Activated CD4-positive, alpha-beta T cell treated with anti-CD3 and anti-CD28 coated beads for 24 hours (primary cell): ENCODE results near the gene DDN.
A peak's percentile ranks its signal among the peaks of the same experiment; 100 is the strongest.

Experiments
- DNase-seq, 2 donors: peaks; one replicate each; pipeline ENCODE4 v3.0.0-alpha.2; 2020; ENCODE audit warnings: low read depth in 2 of 2

DDN gene

DNA sequence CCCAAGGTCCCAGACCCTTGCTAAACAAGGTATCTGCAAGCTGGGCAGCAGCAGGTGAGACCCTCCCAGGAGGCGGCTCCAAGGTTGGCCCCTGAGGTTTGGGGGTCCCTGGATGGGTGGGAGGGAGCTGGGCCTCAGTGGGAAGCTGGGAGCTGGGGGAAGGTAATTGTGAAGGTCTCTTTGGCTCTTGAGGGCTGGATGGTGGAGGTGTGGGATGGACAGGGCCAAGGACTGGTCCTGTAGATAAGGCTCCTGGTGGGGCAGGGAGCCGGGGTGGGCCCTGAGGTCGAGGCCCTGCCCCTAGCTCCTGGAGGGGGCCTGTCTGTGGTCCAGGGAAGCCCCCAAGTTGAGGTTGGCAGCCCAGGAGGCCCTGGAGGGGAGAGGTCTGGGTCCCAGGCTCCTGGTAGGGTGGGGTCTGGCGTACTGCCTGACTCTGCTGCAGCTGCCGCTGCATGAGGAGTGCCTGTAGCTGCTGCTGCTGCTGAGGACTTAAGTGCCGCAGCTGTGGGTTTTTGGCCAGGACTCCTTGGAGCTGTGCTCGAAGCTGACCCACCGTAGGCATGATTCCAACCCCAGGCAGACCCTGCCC, 32.5 kb upstream of the DDN start:
- DNase-seq: no peak

DNA sequence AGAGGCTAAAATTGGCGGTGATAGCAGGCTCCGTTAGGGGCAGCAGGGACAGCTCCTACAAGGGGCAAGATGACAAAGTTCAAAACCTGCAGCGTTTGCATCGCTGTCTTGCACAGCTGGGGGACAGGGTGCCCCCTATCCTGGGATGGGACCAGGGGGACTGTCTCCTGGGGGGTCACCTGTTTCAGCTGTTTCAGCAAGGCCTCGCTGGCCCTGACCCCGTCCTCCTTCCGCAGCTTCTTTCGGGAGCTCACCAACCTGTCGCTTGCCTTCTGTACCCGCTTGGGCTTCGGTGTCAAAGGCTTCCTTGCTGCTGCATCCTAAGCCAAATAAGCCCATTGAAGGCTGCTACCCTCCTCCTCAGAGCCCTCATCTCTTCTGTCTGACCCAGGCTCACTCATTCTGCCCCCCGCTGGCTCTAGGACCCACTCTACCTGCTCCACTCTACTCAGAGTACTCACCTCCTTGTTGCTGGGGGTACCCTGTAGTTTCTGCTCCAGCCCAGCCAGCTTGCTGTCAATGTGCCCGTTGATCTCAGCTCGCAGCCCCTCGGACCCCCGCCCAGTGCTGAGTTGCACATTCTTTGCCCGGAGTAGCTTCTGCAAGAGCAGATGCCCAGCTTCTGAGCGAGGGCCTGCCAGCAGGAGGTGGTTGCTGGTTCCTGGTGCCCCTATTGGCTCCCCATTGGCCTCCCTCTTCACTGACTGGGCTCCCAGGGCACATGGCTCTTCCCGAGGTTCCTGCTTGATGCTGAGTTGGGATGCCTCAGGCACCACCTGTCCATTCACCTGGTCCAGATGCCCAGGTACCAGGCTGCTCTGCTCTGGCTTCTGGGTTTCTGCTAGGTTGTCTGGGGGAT, 31.8 kb upstream of the DDN start:
- no peak for DNase-seq

DNA sequence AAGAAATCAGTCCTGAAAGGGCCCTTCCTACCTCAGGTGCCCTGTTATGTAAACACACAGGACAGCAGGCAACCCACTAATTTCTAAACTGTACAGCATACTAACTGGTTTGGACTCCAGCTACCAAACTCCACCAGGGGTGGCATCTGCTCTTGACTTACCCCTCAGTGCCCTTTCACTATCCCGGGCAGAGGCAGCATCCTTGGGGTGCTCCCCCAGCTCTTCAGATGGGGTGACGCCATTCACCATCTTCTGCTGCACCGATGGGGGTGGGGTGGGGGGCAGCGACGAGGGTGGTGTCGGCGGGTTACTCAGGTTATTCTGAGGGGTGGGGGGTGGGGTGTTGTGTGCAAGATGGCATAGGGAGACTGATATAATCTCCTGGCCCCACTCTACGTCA, 30.9 kb upstream of the DDN start:
- no peak for DNase-seq

DNA sequence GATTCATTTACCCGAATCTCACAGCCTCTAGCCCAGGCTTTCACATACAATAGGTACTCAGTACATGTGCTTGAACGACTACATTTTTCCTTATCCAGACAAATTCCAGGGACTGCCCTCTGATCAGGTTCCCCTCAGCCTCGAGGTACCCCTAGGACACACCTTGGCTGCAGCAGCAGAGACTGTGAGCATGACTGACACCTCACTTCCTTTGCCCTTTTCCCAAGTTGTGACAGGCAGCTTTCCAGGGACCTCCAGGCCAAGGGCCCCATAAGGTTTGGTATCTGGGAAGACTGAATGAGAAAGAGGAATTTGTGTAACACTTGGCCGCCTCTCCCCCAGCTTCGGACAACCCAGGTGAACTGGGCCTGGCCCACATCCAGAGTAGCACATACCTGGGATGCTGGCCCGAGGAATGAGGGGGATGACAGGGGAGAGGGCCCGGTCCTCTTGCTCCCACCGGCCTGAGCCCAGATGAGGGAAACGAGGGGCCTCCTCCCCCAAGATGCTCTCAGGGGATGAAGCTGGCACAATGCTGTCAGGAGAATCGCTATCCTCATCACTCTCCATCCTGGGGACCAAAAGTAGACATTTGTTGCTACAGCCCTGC, 29.6 kb upstream of the DDN start:
- DNase-seq: no peak

DNA sequence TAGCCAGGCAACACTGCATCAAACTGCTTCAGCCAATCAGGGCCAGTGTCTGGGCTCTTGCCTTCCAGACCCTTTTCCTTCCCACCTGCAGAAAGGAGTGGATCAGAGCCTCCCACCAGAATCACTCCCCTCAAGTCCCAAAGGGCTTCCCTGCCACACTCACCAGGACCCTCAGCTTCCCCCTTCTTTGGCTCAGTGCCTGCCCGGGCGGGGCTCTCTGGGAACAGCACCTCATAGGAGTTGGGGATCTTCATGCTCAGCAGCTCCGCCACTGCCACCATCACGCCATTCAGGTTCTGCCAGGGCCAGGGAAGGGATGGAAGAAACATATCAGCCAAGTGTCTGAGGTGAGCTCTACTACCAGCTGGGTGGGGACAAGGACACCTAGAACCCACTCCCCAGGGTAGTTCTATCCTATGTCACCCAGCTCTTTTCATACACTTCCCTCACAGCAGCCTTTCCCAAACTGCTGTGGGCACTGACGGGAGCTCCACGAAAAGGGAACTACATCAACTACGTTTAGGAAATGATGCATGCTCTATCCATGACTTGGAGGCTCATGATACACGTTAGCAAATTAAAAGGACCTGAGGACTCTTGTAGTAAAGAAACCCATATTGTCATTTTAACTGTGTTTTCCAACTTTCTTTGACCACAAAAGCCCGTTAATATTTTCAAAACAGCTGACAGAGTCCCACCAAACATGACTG, 28.8 kb upstream of the DDN start:
- no peak for DNase-seq

DNA sequence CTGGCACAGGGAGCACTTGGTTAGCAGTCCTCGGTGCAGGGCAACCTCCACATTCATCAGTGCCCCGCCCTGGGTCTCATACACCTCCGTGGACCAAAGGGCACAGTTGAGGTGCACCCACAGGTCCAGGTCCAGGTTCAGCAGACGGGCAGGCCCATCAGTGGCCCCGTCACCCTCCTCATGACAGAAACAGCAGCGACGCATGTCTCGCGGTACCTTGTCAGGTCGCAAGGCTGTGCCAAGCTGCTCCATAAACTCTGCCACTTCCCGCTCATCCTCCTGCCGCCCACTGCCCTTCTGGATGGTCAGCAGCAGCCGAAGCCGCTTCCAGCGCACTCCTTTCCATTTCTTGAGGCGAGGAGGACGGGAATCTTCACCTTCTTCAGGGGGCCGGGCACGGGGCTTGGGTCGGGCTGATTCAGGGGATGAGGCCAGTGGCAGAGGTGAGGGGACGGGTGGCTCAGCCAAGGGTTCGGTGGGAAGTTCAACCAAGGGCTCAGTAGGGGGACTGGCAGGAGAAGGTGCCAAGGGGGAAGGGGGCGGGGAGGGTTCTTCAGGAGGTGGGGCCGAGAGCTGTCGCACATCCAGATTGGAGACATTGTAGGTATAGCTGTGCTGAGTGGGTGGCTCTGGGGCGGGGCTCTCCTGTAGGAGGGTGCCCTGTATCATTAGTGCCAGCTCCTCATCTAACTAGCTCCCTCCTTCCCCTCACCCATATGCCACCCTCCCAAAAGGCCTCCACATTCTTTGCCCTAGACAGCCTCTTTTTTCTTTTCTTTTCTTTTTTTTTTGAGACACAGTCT, 27.7 kb upstream of the DDN start:
- DNase-seq: no peak

DNA sequence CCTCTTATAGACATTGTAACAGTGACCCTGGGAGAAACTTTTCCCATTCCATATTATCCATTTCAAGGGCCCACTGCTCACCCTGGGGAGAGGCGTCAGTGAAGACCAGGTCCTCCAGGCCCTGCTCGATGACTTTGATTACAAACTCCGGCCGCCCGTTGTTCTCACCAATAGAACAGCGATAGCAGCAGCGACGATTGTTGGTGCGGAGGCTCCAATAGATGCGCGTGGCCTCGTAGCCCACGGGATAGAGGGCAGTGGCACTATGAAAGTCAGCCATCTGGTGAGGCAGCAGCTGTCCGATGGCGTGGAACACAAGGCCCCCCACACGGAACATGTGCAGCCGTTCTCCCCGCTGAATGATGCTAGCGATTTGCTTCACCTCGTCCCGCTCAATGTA, 26.9 kb upstream of the DDN start:
- DNase-seq: no peak

DNA sequence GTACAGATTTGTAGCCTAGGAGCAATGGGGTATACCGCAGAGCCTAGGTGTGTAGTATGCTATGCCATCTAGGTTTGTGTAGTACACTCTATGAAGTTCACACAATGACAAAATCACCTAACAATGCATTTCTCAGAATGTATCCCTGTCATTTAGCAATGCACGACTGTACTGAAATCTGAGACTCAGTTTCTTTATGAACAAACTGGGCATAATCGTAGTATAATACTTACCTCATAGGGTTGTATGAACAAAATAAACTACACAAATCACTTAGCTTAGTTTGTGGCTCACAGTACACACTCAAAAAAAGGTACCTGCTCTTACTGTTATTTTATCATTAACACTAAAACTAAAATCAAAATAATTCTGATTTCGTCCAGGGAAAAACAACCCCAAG, 26.3 kb upstream of the DDN start:
- no peak for DNase-seq

DNA sequence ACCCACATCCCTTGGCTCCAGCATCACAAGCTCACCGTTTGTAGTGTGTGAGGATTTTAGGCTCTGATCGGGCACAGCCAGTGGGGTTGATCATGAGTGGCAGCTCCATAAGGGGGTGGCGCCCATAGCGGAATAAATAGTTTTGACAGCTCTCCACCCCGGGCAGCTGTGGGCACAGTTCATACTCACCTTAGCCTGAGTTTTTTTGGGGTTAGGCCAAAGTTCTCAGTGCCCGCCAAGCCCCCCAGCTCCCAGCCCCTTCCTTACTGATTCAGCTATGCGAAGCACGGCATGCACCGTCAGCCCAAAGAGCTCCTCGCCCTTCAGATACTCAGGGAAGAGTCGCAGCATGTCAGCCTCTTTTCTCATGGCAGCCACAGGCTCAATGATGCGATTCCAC, 25.4 kb upstream of the DDN start:
- DNase-seq: no peak

DNA sequence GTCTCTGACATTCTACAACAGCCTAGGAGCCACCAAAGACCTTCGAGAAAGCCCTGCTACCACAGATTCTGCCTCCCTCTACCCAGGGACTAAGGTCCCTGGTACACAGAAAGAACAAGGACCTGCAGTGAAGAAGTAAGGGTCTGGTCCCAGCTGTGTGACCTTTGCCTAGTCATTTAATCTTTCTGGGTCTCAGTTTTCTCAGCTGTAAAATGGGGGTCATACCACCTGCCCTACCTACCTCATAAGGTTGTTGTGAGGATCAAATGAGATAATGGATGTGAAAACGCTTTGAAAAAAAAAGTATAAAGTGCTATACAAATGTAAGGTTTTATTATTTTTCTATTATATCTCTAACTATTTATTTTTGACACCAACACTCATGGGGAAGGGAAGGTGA, 24.6 kb upstream of the DDN start:
- DNase-seq: no peak

DNA sequence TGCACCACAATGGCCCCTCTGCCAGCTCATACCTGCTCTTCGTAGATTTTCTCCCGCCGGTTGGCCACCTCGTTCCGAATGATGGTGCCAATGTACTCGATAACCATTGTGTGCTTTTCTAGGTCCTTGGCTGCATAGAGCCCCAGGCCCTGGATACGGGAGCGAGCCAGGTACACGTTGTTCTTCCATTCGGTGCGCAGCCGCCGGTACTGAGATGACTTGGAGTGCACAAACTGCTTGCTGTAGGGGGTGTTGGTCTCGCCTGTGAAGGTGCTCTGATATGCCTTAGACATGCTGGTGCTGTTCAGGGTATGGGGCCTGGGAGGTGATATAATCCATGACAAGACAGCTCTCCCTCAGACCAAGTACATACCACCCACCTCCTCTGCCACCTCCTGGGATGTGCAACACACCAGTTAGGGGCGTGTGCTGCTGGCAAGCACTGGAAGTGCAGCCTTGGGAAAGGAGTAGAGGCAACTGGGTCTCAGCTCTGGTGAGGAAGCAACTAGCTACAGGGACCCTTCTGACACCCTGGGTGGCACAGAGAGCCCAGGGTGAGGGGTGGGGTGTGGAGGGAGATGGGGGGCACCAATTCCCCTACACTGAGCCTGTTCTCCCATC, 23.5 kb upstream of the DDN start:
- DNase-seq: no peak

DNA sequence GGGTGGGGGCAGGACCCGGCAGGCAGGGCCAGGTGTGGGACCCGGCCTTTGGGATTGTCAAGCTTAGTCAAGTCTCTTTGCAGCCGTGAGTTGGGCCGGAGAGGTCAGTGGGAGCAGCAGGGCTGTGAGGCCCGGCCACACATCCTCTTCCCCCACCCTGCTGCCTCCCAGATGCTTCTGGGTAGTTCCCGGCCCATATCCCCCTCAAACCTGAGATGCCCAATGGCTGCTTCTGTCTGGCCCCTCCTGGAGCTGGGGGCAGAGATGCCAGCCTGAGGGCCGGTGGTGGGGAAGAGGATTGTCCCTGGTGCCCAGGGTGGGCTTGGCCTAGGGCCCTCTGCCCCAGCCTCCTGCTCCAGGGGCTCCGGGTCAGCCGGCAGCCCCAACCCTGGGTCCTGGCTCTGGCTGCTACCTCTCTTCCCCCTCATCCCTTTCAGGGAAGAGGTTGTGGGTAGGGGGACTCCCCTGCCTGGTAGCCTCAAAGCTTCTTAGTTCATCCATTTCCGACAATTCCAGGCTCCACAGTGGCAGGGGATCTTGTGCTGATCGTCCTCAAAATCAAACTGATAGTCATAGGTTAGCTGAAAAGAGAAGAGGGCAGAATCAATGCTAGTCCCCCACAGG, 22.2 kb upstream of the DDN start:
- DNase-seq: no peak

DNA sequence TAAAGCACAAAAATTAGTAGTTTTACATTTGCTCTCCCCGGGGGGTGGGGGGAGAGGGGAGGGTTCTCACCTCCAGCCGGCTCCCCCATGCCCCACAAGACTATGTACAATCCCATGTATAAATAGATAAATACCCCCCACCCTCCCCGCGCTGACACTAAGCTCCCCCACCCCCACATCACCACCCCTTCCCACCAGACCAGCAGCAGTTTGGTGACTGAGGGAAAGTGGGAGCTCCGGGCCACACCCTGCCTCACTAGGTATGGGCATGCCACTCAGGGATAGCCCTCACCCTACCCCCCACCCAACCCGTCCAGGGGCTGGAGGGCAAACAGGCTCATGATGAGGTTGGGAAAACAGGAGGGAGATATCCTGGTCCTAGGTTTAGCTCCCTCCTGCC, 21.3 kb upstream of the DDN start:
- DNase-seq: no peak

DNA sequence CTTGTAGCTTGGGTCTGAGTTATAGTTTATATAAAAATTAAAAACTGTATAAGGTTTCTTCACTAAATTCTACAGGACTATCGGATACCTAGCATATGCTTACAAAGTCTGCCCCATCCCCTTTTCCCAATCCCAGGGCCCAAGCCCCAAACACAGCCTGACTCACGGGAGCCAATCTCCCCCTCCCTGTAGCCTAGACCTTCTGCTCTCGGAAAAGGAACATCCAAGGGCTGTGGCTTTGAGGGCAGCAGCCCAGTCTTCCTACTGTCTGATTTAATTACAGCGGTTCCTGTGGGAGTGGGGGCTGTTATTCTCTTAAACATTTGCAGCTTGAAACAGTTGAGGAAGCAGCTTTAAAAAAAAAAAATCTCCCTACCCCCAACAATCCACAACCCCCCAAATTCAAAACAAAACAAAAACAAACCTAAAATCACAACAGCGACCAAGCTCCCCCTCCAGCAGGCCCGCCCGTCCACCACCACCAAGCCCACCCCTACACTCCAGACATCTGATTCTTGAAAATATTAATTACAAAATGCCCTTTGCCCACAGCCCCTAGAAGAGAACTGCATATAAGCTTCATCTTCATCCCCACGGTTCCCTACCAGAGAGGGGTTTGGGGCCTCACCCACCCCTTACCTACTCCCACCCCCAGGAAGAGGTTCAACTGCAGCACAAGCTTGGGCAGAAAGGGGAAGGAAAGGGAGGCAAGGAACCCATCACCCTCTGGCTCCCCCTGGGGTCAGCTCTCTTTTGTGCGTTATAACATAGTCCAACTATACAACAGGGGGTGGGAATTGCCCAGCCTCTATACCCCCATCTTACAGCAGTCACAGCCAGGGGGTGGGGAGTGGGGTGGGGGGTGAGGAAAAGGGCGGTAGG, 20.5 kb upstream of the DDN start:
- DNase-seq: peak in 1 of 2 donors; percentile 22

DNA sequence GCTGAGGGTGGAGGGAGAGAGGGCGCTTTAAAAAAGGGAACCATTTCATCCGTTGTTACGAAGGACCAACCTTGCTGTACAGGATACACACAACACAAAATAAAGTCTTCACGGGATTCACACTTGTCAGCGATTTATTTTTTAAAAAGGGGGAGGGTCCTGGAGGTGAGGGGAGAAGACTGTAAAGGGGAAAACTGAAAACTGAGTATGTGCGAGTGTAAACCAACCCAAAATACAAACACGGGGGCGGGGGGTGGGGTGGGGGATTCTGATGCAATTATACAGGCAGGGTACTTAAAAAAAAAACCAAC, 19.9 kb upstream of the DDN start:
- DNase-seq: no peak

DNA sequence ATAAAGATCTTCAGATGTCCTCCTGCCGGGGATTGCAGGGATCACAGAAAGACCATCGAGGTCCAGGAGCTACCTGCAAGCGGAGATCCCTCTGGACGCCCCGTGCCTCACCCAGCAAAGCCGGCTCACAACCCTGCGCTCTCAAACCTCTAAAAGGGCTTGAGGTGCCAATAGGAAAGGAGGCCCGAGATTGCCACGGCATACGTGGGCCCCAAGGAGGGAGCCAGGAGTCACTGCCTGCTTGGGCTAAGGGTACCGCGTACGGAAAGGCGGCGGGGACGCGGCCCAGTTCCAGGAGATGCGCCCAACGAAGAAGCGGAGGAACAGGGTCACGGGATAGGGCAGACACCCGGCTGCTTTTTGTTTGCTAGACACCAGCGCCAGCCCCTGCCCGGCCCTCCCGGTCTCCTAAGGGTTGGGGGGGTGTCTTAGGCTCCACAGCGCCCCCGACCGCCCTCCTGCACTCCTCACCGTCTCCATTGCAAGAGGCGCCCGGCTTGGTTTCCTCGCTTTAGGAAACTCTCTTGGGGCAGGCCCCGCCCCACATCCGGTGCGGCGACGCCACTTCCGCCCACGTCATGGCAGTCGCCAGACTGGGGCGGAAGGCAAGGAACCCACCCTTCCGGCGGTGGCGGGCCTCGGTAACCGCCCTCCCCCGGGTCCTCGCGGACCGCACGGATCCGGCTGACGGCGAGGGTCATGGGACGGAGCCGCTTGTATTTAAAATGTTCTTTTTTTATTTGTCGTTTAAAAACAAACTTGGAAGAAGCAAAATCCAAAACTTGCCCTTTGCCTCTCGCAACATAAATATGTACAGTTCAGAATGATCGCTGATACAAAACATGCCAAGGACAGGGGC, 19.3 kb upstream of the DDN start, which contains the start of gene PRKAG1:
Gene PRKAG1, minus strand, starts transcription at position 516 of the 859 bp plus-strand sequence. Its CDS starts 36 bp downstream, at position 480.
- peak; percentile 88 for DNase-seq

DNA sequence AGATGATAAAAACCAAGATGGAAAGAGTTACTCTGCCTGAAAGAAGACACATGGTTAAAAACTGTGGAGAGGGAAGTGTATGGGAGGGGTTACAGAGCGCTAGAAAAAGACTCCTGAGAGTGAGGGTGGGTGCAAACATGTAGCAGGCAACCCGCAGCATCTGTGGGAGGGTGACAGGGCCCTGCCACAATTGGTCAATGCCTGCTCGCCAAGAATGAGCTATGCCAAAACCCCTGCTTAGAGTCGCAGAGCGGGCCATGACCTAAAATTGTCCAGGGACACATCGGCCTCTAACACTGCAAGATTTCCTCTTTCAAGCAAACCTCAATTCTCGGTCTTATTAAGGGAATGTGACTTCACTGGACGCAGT, 18.7 kb upstream of the DDN start:
- DNase-seq: peak; percentile 13 to 25

DNA sequence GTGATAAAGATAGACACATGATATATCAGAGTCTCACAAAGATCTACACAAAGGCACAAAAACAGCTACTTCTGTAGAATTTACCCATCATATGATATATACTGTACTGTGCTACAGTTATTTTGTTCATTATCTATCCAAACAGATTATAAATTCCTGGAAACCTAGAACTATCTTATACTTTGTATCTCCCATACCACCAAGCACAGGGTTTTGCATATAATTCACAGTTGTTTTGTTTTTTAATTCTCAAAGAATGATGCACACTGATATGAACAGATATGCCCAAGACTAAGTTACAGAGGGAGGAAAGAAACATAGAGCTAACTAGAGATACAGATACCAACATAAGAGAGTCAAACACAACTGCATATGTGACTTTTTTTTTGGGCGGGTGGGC, 16.0 kb upstream of the DDN start:
- no peak for DNase-seq

DNA sequence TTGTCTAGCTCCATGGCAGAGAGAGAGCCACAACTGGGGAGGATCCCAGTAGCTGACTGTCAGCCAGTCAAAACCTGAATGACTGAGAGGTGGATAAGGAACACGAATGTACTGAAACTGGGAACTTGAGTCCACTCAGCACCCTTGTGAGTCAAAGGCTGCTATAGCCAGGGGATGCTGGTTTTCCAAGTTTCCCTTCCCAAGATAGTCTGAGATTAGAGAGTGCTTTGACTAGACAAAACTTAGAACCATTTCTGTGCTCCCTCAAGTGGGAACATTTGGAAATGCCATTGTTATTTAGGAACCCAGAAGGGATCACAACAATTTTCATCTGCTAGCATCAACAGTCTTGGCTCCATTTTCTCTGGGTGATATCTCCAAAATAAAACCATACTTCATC, 15.4 kb upstream of the DDN start:
- no peak for DNase-seq
